ENCODE data around the gene CACNA1A.

DNA sequence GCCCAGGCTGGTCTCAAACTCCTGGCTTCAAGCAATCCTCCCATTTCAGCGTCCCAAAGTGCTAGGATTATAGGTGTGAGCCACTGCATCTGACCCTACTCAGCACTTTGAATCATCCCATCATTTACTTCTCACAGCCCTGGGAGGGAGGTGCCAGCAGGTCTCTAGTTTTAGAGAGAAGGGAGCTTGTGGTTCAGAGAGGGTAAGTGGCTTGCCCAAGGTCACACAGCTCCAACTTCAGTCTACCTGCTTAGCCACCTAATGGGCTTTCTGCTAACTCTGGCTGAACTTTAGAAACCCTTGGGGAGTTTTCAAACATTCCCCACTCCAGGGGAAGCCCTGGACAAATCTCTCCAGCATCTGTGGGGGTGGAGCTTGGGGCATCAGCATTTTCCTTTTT, 18.3 kb downstream of the CACNA1A start:
- TF ChIP-seq SMC3 (IDR thresholded peaks at IDR 0.05; ENCODE audit: low read length) (no peak), MAFK (conservative IDR thresholded peaks at IDR 0.05 in 1 of 2, IDR thresholded peaks at IDR 0.05 in 1 of 2; ENCODE audit: low read length in 2 of 2) (no peak), MTA1 (CRISPR knock-in tag; IDR thresholded peaks at IDR 0.05; ENCODE audit: borderline replicate concordance) (no peak), ZNF619 (CRISPR knock-in tag; IDR thresholded peaks at IDR 0.05) (no peak), HMG20A (CRISPR knock-in tag; IDR thresholded peaks at IDR 0.05; ENCODE audit: borderline replicate concordance) (no peak), CHCHD3 (CRISPR knock-in tag; IDR thresholded peaks at IDR 0.05) (no peak), ZC3H13 (CRISPR knock-in tag; IDR thresholded peaks at IDR 0.05) (no peak)
- TF ChIP-seq, protein P1, sequence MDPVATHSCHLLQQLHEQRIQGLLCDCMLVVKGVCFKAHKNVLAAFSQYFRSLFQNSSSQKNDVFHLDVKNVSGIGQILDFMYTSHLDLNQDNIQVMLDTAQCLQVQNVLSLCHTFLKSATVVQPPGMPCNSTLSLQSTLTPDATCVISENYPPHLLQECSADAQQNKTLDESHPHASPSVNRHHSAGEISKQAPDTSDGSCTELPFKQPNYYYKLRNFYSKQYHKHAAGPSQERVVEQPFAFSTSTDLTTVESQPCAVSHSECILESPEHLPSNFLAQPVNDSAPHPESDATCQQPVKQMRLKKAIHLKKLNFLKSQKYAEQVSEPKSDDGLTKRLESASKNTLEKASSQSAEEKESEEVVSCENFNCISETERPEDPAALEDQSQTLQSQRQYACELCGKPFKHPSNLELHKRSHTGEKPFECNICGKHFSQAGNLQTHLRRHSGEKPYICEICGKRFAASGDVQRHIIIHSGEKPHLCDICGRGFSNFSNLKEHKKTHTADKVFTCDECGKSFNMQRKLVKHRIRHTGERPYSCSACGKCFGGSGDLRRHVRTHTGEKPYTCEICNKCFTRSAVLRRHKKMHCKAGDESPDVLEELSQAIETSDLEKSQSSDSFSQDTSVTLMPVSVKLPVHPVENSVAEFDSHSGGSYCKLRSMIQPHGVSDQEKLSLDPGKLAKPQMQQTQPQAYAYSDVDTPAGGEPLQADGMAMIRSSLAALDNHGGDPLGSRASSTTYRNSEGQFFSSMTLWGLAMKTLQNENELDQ (CRISPR knock-in tag; IDR thresholded peaks at IDR 0.05; ENCODE audit: borderline replicate concordance), result no peak
- TF ChIP-seq, protein P2, sequence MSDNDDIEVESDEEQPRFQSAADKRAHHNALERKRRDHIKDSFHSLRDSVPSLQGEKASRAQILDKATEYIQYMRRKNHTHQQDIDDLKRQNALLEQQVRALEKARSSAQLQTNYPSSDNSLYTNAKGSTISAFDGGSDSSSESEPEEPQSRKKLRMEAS (IDR thresholded peaks at IDR 0.05), result no peak
- TF ChIP-seq, protein P3, sequence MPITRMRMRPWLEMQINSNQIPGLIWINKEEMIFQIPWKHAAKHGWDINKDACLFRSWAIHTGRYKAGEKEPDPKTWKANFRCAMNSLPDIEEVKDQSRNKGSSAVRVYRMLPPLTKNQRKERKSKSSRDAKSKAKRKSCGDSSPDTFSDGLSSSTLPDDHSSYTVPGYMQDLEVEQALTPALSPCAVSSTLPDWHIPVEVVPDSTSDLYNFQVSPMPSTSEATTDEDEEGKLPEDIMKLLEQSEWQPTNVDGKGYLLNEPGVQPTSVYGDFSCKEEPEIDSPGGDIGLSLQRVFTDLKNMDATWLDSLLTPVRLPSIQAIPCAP (CRISPR knock-in tag; IDR thresholded peaks at IDR 0.05; ENCODE audit: low read depth), result no peak
- TF ChIP-seq, protein P4, sequence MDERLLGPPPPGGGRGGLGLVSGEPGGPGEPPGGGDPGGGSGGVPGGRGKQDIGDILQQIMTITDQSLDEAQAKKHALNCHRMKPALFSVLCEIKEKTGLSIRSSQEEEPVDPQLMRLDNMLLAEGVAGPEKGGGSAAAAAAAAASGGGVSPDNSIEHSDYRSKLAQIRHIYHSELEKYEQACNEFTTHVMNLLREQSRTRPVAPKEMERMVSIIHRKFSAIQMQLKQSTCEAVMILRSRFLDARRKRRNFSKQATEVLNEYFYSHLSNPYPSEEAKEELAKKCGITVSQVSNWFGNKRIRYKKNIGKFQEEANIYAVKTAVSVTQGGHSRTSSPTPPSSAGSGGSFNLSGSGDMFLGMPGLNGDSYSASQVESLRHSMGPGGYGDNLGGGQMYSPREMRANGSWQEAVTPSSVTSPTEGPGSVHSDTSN (CRISPR knock-in tag; IDR thresholded peaks at IDR 0.05), result no peak
- TF ChIP-seq, protein P5, sequence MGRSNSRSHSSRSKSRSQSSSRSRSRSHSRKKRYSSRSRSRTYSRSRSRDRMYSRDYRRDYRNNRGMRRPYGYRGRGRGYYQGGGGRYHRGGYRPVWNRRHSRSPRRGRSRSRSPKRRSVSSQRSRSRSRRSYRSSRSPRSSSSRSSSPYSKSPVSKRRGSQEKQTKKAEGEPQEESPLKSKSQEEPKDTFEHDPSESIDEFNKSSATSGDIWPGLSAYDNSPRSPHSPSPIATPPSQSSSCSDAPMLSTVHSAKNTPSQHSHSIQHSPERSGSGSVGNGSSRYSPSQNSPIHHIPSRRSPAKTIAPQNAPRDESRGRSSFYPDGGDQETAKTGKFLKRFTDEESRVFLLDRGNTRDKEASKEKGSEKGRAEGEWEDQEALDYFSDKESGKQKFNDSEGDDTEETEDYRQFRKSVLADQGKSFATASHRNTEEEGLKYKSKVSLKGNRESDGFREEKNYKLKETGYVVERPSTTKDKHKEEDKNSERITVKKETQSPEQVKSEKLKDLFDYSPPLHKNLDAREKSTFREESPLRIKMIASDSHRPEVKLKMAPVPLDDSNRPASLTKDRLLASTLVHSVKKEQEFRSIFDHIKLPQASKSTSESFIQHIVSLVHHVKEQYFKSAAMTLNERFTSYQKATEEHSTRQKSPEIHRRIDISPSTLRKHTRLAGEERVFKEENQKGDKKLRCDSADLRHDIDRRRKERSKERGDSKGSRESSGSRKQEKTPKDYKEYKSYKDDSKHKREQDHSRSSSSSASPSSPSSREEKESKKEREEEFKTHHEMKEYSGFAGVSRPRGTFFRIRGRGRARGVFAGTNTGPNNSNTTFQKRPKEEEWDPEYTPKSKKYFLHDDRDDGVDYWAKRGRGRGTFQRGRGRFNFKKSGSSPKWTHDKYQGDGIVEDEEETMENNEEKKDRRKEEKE (IDR thresholded peaks at IDR 0.05), result no peak

Measured in HepG2 (cell line).